Neutrophil (primary cell): ENCODE measurements around the gene HOXB3.

Experiments
- H3K27ac ChIP-seq: fragments of 200-600 bp; sonication (generic); 2 replicates; pipeline ENCODE4 v1.5.1; 2016; ENCODE audit warnings: mild to moderate bottlenecking, moderate library complexity
- H3K27me3 ChIP-seq: fragments of 200-600 bp; sonication (generic); 2 replicates; pipeline ENCODE4 v1.6.0; 2016; ENCODE audit warnings: mild to moderate bottlenecking
- H3K36me3 ChIP-seq: fragments of 200-600 bp; sonication (generic); 2 replicates; pipeline ENCODE4 v1.5.1; 2017
- H3K4me1 ChIP-seq, 2 experiments: fragments of 200-600 bp in 1 of 2; sonication (generic) in 1 of 2; 1 replicate in 1 of 2; 2 replicates in 1 of 2; pipeline versions ENCODE4 v1.5.1 to v1.6.1; 2013 to 2016; ENCODE audit warnings: low read depth in 1 of 2, low read length in 1 of 2, mild to moderate bottlenecking in 1 of 2, moderate library complexity in 1 of 2; ENCODE audit not compliant: control insufficient read depth in 1 of 2, insufficient read depth in 1 of 2
- H3K4me3 ChIP-seq, 2 experiments: fragments of 200-600 bp in 1 of 2; sonication (generic) in 1 of 2; 1 replicate in 1 of 2; 2 replicates in 1 of 2; pipeline ENCODE4 v1.5.1; 2013 to 2016; ENCODE audit warnings: low read depth in 1 of 2, low read length in 1 of 2, mild to moderate bottlenecking in 1 of 2, moderate library complexity in 1 of 2
- H3K9me3 ChIP-seq: fragments of 200-600 bp; sonication (generic); 2 replicates; pipeline ENCODE4 v1.5.1; 2016
- TF ChIP-seq, protein P1 (sequence below): fragments of 200-600 bp; sonication (generic); IDR thresholded peaks from 2 replicates; pipeline ENCODE4 v1.5.1; 2016; ENCODE audit warnings: antibody characterized with exemption

The HOXB3 gene

GRCh38 chr17:48587276-48588073 is 2.6 kb downstream of the HOXB3 start:
- peaks cover 100% of the 10 kb centered on the region for H3K27me3 ChIP-seq
- no peak overlapping the region for H3K4me3 ChIP-seq
- no peaks in the 10 kb centered on the region for H3K36me3 ChIP-seq
- H3K27ac ChIP-seq, result no peak overlapping the region
- H3K4me1 ChIP-seq, result peaks cover 18 to 22% of the 10 kb centered on the region in 2 experiments
- H3K9me3 ChIP-seq, result no peaks in the 10 kb centered on the region
- TF ChIP-seq, protein P1, sequence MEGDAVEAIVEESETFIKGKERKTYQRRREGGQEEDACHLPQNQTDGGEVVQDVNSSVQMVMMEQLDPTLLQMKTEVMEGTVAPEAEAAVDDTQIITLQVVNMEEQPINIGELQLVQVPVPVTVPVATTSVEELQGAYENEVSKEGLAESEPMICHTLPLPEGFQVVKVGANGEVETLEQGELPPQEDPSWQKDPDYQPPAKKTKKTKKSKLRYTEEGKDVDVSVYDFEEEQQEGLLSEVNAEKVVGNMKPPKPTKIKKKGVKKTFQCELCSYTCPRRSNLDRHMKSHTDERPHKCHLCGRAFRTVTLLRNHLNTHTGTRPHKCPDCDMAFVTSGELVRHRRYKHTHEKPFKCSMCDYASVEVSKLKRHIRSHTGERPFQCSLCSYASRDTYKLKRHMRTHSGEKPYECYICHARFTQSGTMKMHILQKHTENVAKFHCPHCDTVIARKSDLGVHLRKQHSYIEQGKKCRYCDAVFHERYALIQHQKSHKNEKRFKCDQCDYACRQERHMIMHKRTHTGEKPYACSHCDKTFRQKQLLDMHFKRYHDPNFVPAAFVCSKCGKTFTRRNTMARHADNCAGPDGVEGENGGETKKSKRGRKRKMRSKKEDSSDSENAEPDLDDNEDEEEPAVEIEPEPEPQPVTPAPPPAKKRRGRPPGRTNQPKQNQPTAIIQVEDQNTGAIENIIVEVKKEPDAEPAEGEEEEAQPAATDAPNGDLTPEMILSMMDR, result no peak

DNA sequence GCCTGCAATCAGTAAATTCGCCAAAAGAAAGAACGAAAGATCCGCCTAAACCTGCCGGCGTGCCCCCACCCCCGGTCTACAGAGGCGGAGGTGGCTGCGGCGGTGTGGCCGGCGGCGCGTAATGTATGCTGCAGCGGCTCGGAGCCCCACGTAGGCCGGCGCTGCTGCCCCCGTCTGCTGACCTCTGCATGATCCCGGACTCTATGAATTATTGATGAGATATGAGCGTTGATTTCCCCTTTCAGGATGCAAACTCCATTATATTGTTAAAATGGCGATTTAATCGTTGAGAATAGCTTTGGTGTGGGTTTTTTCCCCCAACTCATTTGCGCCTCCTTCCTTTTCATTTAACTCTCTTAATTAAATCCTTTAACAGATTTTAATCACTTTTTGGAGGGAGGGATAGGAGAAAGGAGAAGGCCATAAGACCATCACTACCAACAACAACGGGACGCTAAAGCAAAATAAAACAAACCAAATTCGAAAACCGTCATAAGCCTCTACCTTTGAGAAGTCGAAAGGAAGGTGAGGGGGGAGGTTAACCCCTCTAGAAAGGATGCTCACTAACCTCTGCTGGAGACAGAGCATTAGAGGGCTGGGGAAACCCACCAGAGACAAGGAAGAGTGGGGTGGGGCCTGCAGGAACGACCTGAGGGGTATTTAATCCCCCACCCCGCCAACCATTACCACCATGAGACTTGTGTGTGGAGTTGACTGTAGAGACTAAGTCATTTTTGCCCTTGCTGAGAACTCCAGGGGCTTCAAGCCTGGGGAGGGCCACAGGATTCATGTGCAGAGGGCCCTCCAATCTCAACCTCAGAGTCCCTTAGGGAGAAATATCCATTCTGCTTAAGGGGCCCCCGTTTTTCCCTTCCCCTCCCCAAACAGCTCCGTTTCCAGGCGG is 3.4 kb downstream of the HOXB3 start:
- no peak overlapping the region for H3K27ac ChIP-seq
- H3K4me3 ChIP-seq, result peak overlapping the region; percentile 31 to 44
- H3K27me3 ChIP-seq, result peaks cover 100% of the 10 kb centered on the region

DNA sequence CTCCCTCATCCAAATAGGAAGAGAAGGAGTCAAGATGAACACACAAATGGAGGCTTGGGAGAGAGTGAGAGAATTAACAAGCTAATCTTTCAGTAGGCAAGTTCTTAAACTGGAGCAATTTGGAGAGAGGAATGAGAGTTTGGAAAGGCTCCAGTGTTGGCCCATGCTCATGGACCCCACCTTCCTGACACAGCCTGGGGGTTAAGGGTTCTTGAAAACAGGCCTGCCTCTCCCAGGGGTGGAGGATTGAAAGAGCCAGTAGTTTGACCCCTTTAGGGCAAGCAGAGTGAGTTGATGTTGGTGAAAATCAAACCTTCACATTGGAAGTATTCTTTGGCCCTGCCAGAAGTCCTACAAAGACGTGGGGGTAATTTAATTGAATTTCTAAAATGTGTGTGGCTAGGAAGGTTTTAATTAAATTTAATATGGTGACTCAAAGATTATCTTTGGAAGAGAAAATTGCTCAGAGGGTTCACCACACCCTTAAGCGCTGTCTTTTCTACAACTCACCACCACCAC is 5.8 kb downstream of the HOXB3 start:
- Histone ChIP-seq H3K27ac (no peak overlapping the region), H3K4me3 (no peak overlapping the region), H3K9me3 (no peaks in the 10 kb centered on the region), H3K27me3 (peaks cover 100% of the 10 kb centered on the region), H3K36me3 (no peaks in the 10 kb centered on the region), H3K4me1 (peaks cover 18% of the 10 kb centered on the region in 2 experiments)
- TF ChIP-seq, protein P1, result no peak

More for the DNA sequence above, 3.4 kb downstream of the HOXB3 start:
- Histone ChIP-seq H3K4me1 (peaks cover 18 to 22% of the 10 kb centered on the region in 2 experiments), H3K36me3 (no peaks in the 10 kb centered on the region), H3K9me3 (no peaks in the 10 kb centered on the region)
- TF ChIP-seq, protein P1, result no peak

GRCh38 chr17:48583708-48584222 is 6.3 kb downstream of the HOXB3 start:
- H3K27me3 ChIP-seq, result peaks cover 100% of the 10 kb centered on the region
- TF ChIP-seq, protein P1, result no peak
- no peak overlapping the region for H3K4me3 ChIP-seq
- peaks cover 18% of the 10 kb centered on the region in 2 experiments for H3K4me1 ChIP-seq
- no peaks in the 10 kb centered on the region for H3K9me3 ChIP-seq
- no peaks in the 10 kb centered on the region for H3K36me3 ChIP-seq
- no peak overlapping the region for H3K27ac ChIP-seq

DNA sequence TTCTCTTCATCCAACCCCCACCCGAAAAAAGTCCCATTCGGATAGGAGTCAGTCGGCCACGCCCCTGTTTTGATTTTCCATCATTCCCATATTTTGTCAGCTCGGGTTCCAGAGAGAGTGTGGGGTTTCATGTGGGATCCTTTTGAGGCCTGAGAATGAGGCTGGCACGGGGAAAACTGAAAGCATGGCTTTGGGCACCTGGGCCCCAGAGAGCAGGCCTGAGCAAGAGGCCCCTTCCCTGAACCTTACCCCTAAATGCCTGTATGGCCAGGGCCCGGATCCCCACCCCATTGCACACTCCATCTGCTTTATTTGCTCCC is 7.3 kb downstream of the HOXB3 start:
- Histone ChIP-seq H3K4me1 (peaks cover 18 to 21% of the 10 kb centered on the region in 2 experiments), H3K4me3 (no peak overlapping the region), H3K27me3 (peaks cover 100% of the 10 kb centered on the region), H3K27ac (no peak overlapping the region), H3K9me3 (no peaks in the 10 kb centered on the region), H3K36me3 (no peaks in the 10 kb centered on the region)
- TF ChIP-seq, protein P1, result no peak
